HG03520 (cell line): ENCODE data around the gene IQUB.
A peak's percentile ranks its signal among the peaks of the same experiment; 100 is the strongest.
"Not testable (repeated sequence)": the region's sequence is repeated elsewhere in the genome, so short reads cannot be mapped to it uniquely, and the experiment has no call there.

Experiments
- ATAC-seq: cut with Tn5 transposase; IDR thresholded peaks from one replicate; pipeline ENCODE4 v1.9.1; 2021; ENCODE audit warnings: mild to moderate bottlenecking, moderate library complexity; ENCODE audit not compliant: unreplicated experiment

The IQUB gene

DNA sequence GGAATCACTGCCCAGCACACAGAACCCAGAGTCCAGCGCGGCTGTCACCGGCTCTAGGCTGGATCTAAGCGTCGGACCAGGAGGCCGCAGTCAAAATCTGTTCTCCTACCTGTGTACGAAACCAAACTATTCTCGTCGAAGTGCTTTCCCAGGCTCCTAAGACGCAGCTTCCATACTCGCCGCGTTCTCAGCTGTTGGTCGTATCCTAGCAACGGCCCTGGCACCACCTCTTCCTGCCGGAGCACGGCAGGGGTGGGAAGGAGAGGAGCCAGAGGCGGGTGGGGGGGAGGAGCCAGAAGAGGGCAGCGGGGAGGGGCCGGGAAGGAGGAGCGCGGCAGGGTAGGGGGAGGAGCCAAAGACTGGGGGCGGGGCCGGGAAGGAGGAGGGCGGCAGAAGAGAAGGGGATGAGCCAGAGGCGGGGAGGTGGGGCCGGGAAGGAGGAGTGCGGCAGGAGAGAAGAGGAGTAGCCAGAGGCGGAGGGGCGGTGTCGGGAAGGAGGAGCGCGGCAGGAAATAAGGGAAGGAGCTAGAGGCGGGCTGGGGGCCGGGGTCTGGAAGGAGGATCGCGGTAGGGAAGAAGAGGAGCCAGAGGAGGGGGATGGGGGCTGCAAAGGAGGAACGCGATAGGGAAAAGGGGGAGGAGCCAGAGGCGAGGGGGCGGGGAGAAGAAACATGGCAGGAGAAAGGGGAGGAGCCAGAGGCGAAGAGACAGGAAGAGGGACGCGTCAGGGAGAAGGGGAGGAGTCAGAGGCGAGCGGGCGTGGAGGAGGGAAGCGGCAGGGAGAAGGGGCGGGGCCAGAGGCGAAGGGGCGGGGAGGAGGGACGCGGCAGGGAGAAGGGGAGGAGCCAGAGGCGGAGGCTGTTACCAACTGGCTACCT is at the start of gene IQUB:
Gene IQUB (minus strand): TSS at position 213 of the 878 bp plus-strand sequence. CDS start 22,255 bp downstream, outside the sequence.
- peak; percentile 80 for ATAC-seq

DNA sequence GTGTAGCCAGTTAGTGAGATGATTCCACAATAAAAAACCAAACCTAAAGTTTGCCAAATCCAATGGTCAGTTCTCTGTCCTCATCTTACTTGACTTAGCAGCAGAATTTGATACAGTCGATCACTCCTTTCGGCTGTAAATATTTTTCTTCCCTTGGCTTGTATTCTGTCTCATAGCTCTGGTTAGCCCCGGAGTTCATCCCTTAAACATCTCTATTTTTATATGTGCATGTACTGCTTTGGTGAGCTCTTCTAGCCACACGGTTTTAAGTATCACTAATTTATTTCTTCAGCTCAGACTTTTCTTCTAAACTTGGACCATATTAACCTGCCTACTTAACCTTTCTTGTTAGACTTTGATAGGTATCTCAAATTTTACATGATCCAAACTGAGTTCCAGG is 49.4 kb upstream of the IQUB start:
- ATAC-seq = no peak

GRCh38 chr7:123581162-123581459 is 46.7 kb upstream of the IQUB start:
- ATAC-seq = no peak

GRCh38 chr7:123580406-123581161 is 46.2 kb upstream of the IQUB start:
- peak; percentile 86 for ATAC-seq

DNA sequence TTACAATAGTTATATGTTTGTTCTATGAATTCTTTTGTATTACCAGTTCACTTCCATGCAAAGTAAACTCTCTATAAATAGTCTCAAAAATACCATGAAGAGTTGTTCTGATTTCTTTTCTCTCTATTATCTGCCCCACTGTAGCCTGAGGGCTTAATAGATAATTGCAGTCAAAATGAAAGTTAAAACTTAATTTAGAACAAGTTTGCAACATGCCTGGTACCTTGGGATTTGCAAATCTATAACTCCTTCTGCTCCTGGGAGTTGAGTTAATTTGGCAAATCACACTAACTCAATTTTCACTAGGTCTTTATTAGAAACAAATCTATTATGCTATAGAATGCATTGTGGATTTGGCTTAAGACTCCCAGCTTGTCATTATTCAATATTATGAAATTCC is 45.0 kb upstream of the IQUB start:
- ATAC-seq = no peak

GRCh38 chr7:123573896-123574467 is 39.6 kb upstream of the IQUB start:
- ATAC-seq = no peak

- ATAC-seq = no peak
Measured at GRCh38 chr7:123573341-123573740, 38.9 kb upstream of the IQUB start.

- no peak for ATAC-seq
Measured at GRCh38 chr7:123571684-123572083, 37.3 kb upstream of the IQUB start.

- no peak for ATAC-seq
Measured at GRCh38 chr7:123571187-123571586, 36.8 kb upstream of the IQUB start.

- no peak for ATAC-seq
Measured at GRCh38 chr7:123570390-123571182, 36.2 kb upstream of the IQUB start.

GRCh38 chr7:123569352-123570010 is 35.1 kb upstream of the IQUB start:
- ATAC-seq = no peak

DNA sequence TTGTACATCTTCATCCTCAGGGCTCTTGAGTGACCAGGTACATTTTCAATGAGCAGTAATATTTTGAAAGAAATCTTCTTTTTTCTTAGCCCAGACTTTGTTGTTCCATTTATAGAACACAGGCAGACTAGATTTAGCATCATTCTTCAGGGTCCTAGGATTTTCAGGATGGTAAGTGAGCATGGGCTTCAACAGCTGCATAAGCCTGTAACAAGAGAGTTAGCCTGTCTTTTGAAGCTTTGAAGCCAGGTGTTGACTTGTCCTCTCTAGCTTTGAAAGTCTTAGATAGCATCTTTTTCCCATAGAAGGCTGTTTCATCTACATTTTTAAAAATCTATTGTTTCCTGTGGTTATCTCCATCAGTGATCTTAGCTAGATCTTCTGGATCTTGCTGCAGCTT is 27.7 kb upstream of the IQUB start:
- no peak for ATAC-seq

- ATAC-seq = no peak
Measured at GRCh38 chr7:123558289-123558874, 24.0 kb upstream of the IQUB start.

GRCh38 chr7:123557398-123558288 is 23.2 kb upstream of the IQUB start, which contains the start of gene NDUFA5:
NDUFA5 (minus strand) TSS chr7:123557818; CDS start chr7:123557795, 23 bp downstream.
- peak; percentile 96 for ATAC-seq

DNA sequence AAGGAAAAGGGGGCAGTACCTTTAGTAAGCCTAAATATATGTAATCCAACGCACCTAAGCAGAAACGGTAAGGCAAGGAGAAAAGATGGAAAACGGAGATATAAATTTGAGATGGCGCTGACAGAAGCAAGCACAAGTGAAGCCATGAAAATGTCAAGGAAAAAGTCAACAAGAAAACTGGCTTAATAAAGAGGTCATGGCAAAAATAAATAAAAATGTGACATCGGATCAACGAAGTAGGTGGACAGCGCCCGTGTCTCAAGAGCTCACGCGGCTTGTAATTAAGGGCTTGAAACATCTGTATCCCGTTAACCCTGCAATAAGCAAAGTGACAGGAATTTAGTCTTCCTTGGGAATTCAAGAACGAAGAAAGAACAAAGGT is 22.6 kb upstream of the IQUB start:
- no peak for ATAC-seq

GRCh38 chr7:123555484-123555883 is 21.1 kb upstream of the IQUB start:
- no peak for ATAC-seq

DNA sequence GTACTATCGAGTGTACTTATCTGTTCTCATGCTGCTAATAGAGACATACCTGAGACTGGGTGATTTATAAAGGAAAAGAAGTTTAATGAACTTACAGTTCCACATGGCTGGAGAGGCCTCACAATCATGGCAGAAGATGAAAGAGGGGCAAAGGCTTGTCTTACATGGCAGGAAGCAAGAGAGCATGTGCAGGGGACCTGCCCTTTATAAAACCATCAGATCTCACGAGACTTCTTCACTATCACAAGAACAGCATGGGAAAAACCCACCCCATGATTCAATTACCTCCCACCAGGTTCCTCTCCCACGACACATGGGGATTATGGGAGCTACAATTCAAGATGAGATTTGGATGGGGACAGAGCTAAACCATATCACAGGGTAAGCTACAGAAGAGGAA is 18.8 kb upstream of the IQUB start:
- ATAC-seq = no peak

- no peak for ATAC-seq
Measured at GRCh38 chr7:123552641-123553040, 18.2 kb upstream of the IQUB start.

DNA sequence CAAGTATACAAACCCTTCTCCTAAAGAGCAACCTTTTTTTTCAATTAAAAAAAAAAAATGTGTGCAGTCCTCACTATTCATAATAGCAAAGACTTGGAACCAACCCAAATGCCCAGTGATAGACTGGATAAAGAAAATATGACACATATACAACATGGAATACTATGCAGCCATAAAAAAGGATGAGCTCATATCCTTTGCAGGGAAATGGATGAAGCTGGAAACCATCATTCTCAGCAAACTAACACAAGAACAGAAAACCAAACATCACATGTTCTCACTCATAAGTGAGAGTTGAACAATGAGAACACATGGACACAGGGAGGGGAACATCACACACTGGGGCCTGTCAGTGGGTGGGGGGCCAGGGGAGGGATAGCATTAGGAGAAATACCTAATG is 17.7 kb upstream of the IQUB start:
- ATAC-seq = not testable (repeated sequence)
